Smooth muscle cell (in vitro differentiated cells): ENCODE measurements around the gene TSEN2. TPM values are rescaled to one million over a fixed set of nuclear protein-coding genes. Genes with fewer than 3 reads are reported as not detected.

Experiments
- DNase-seq: peaks from one replicate; lab custom pipeline; 2025; ENCODE audit not compliant: unreplicated experiment; lab: John Stamatoyannopoulos, UW
- H2AFZ ChIP-seq: fragments of 200-600 bp; sonication (generic); 2 replicates; pipeline ENCODE4 v1.6.0; 2016; ENCODE audit warnings: antibody characterized with exemption, low read depth, mild to moderate bottlenecking
- H3F3A ChIP-seq: fragments of 200-600 bp; sonication (generic); 2 replicates; pipeline ENCODE4 v1.6.0; 2017; ENCODE audit warnings: antibody characterized with exemption, low read depth
- H3K27ac ChIP-seq: fragments of 200-600 bp; sonication (generic); 2 replicates; pipeline ENCODE4 v1.5.1; 2016; ENCODE audit warnings: low read depth, mild to moderate bottlenecking
- H3K27me3 ChIP-seq: fragments of 200-600 bp; sonication (generic); 2 replicates; pipeline ENCODE4 v1.6.1; 2016; ENCODE audit warnings: low read depth, mild to moderate bottlenecking
- H3K36me3 ChIP-seq: fragments of 200-600 bp; sonication (generic); 2 replicates; pipeline ENCODE4 v1.5.1; 2016; ENCODE audit warnings: low read depth
- H3K4me1 ChIP-seq: fragments of 200-600 bp; sonication (generic); 2 replicates; pipeline ENCODE4 v1.5.1; 2016; ENCODE audit warnings: low read depth
- H3K4me2 ChIP-seq: fragments of 200-600 bp; sonication (generic); 2 replicates; pipeline ENCODE4 v1.6.0; 2016; ENCODE audit warnings: mild to moderate bottlenecking
- H3K4me3 ChIP-seq: fragments of 200-600 bp; sonication (generic); 2 replicates; pipeline ENCODE4 v1.5.1; 2016; ENCODE audit warnings: mild to moderate bottlenecking
- H3K79me2 ChIP-seq: fragments of 200-600 bp; sonication (generic); 2 replicates; pipeline ENCODE4 v1.6.0; 2016; ENCODE audit warnings: low read depth, mild to moderate bottlenecking
- H3K9ac ChIP-seq: fragments of 200-600 bp; sonication (generic); 2 replicates; pipeline ENCODE4 v1.6.0; 2016; ENCODE audit warnings: low read depth
- H3K9me3 ChIP-seq: fragments of 200-600 bp; sonication (generic); replicated peaks from 2 replicates; pipeline ENCODE4 v1.5.1; 2016; ENCODE audit warnings: low read depth
- H4K20me1 ChIP-seq: fragments of 200-600 bp; sonication (generic); 2 replicates; pipeline ENCODE4 v1.6.0; 2016; ENCODE audit warnings: low read depth
- CTCF ChIP-seq: fragments of 200-600 bp; sonication (generic); IDR thresholded peaks from 2 replicates; pipeline ENCODE4 v1.5.1; 2017; ENCODE audit warnings: borderline replicate concordance, mild to moderate bottlenecking, antibody characterized with exemption; ENCODE audit not compliant: insufficient read depth, poor library complexity, severe bottlenecking
- WGBS: methylation state at CpG from one replicate; pipeline ENCODE4 v1.1.7; 2016; ENCODE audit warnings: low lambda C conversion rate; 5-methylcytosine and 5-hydroxymethylcytosine counted together
- polyA plus RNA-seq: library from polyadenylated mRNA; unstranded; fragments of >200 nt; fragmentation: Nextera tagmentation; extraction: Ambion mirVana; gene quantifications from 2 replicates; pipeline ENCODE4 v1.2.1, GENCODE V29; 2016
- total RNA-seq: library from RNA; depleted of rRNA; stranded (reverse); fragments of >200 nt; gene quantifications from 2 replicates; pipeline ENCODE4 v1.2.3, GENCODE V29; 2014

The TSEN2 gene
- total and polyA plus RNA-seq, 2 experiments from 2014 or later, result 3.6 to 3.9 TPM

- Histone ChIP-seq H3K27me3 (no peaks in the 10 kb centered on the region), H3K4me3 (no peak overlapping the region), H3K4me2 (no peak overlapping the region), H3K9ac (no peak overlapping the region), H3K9me3 (no peaks in the 10 kb centered on the region), H3K36me3 (no peaks in the 10 kb centered on the region), H3K79me2 (no peaks in the 10 kb centered on the region), H3F3A (no peaks in the 10 kb centered on the region), H2AFZ (no peak overlapping the region), H3K4me1 (peaks cover 14% of the 10 kb centered on the region), H4K20me1 (no peaks in the 10 kb centered on the region), H3K27ac (no peak overlapping the region)
- 94% methylated on average over 3 of the region's 3 CpGs for WGBS
- DNase-seq, result no peak
- TF ChIP-seq CTCF, result no peak
Measured at GRCh38 chr3:12487336-12487735, 3.1 kb downstream of the TSEN2 start.

- 91% methylated on average over 3 of the region's 3 CpGs for WGBS
- Histone ChIP-seq H3K36me3 (no peaks in the 10 kb centered on the region), H3K4me2 (no peak overlapping the region), H3K9ac (no peak overlapping the region), H3K27ac (no peak overlapping the region), H4K20me1 (no peaks in the 10 kb centered on the region), H3K9me3 (no peaks in the 10 kb centered on the region), H3F3A (no peaks in the 10 kb centered on the region), H3K4me3 (no peak overlapping the region), H3K27me3 (no peaks in the 10 kb centered on the region), H3K4me1 (peaks cover 14% of the 10 kb centered on the region), H2AFZ (no peak overlapping the region), H3K79me2 (no peaks in the 10 kb centered on the region)
- DNase-seq, result no peak
- TF ChIP-seq CTCF, result no peak
Measured at GRCh38 chr3:12487786-12488185, 3.5 kb downstream of the TSEN2 start.

GRCh38 chr3:12489368-12489767 is 5.1 kb downstream of the TSEN2 start:
- H3K9me3 ChIP-seq, result no peaks in the 10 kb centered on the region
- no peaks in the 10 kb centered on the region for H3K36me3 ChIP-seq
- H3K27ac ChIP-seq, result no peak overlapping the region
- no peaks in the 10 kb centered on the region for H4K20me1 ChIP-seq
- peaks cover 9% of the 10 kb centered on the region for H3K4me1 ChIP-seq
- no peak overlapping the region for H3K4me3 ChIP-seq
- no peak for DNase-seq
- H3K9ac ChIP-seq, result no peak overlapping the region
- H3K79me2 ChIP-seq, result no peaks in the 10 kb centered on the region
- no peak overlapping the region for H3K4me2 ChIP-seq
- no peaks in the 10 kb centered on the region for H3K27me3 ChIP-seq
- 67% methylated on average over 1 of the region's 1 CpG for WGBS
- H3F3A ChIP-seq, result no peaks in the 10 kb centered on the region
- no peak for TF ChIP-seq CTCF
- no peak overlapping the region for H2AFZ ChIP-seq

GRCh38 chr3:12489832-12490231 is 5.6 kb downstream of the TSEN2 start:
- Histone ChIP-seq H3K4me1 (peaks cover 9% of the 10 kb centered on the region), H3K36me3 (no peaks in the 10 kb centered on the region), H3K27me3 (no peaks in the 10 kb centered on the region), H2AFZ (no peak overlapping the region), H3K4me3 (no peak overlapping the region), H3K79me2 (no peaks in the 10 kb centered on the region), H3K9me3 (no peaks in the 10 kb centered on the region), H4K20me1 (no peaks in the 10 kb centered on the region), H3K27ac (no peak overlapping the region), H3K9ac (no peak overlapping the region), H3K4me2 (no peak overlapping the region), H3F3A (no peaks in the 10 kb centered on the region)
- WGBS, result 85% methylated on average over 4 of the region's 4 CpGs
- DNase-seq, result no peak
- TF ChIP-seq CTCF, result no peak
